GM21367 (cell line): ENCODE measurements around the gene CALN1.
"Not testable (repeated sequence)": the region's sequence is repeated elsewhere in the genome, so short reads cannot be mapped to it uniquely, and the experiment has no call there.

Source experiments
- ATAC-seq: cut with Tn5 transposase; IDR thresholded peaks from one replicate; pipeline ENCODE4 v1.9.1; 2021; ENCODE audit not compliant: unreplicated experiment

Gene CALN1

GRCh38 chr7:71824006-71824760 lies 588.0 kb downstream of the CALN1 start:
- no peak for ATAC-seq

DNA sequence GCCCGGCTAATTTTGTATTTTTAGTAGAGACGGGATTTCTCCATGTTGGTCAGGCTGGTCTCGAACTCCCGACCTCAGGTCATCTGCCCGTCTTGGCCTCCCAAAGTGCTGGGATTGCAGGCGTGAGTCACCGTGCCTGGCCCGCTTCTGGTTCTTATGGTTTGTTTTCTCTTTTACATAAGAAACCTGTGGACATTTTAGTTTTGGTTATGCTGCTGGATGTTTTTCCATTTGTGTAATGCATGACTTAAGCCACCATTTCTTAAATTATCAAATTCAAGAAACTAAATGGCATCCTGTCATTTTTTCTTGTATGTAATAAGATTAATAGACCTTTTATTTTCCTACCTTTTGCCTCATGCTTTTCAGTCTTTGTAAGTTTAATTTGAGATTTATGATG lies 589.7 kb downstream of the CALN1 start:
- not testable (repeated sequence) for ATAC-seq

DNA sequence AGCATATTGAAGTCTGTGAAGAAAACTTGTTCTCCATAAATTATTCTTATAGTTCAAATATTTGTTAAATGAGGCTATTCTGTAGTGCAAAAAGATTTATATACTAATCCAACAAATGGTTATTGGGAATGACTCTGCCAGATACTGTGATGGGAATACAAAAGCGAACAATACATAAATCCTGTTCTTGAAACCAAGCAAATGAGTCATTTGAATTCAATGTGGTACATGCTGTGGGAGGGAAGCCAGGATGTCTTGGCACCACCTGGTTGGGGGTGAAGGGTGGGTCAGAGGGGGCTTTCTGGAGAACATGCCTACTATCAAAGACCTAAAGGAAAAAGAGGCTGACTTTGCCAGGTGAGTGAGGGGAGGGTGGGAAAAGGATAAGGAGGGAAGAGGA lies 594.2 kb downstream of the CALN1 start:
- ATAC-seq, result no peak

DNA sequence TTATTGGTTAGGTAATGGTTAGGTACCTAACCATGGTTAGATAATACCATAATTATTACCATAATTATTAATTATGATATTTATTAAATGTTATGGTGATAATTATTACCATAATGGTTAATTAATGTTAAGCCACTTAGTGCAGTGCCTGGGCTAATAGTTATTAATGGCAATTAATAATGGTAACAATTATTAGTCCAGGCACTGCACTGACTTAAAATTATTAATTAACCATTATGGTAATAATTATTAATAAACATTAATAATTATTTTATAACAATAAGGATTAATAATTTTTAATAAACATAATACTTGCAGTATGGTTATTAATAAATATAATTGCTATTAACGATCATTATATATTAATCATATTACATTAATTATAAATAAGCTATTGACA lies 604.0 kb downstream of the CALN1 start:
- ATAC-seq, result no peak

DNA sequence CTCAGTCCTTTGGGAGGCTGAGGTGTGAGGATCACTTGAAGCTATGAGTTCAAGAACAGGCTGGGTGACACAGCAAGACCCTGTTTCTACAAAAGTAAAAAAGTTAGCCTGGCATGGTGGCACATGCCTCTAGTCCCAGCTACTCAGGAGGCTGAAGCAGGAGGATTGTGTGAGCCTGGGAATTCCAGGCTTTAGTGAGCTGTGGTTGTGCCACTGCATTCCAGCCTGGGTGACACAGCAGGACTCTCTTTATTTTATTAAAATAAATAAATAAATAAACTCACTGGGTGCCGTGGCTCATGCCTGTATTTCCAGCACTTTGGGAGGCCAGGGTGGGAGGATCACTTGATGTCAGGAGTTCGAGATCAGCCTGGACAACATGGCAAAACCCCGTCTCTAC lies 607.9 kb downstream of the CALN1 start:
- ATAC-seq, result no peak

DNA sequence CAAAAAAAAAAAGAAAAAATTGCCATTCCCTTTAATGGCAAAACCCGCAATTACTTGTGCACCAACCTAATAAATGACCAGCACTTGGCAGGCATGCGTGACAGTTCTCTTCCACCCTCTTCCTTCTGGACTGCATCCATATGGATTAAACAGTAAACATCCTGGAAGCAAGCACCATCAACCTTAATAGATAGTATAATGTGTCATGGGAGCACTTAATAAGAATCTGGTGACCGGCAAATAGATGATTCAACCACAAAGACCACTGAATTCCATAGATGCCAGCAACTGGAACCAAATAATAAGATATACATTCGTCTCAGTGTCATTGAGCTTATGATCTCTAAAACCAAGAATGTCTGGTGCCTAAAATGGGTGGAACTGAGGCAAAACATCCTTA lies 610.2 kb downstream of the CALN1 start:
- ATAC-seq, result no peak

- no peak for ATAC-seq
Measured at GRCh38 chr7:71800321-71800720, 611.8 kb downstream of the CALN1 start.

DNA sequence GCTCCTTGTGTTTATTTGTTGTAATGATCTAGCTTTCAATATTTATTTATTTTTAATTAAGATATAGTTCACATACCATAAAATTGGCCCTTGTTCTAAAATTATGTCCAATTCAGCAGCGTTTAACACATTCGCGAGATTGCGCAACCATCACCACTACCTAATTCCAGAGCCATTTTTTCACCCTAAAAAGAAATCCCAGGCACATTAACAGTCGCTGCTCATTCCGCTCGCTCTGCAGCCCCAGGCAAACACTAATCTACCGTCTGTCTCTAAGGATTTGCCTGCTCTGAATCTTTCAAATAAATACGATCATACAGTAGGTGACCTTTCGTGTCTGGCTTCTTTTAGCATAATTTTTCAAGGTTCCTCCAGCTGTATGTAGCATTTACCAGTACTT lies 616.7 kb downstream of the CALN1 start:
- no peak for ATAC-seq

DNA sequence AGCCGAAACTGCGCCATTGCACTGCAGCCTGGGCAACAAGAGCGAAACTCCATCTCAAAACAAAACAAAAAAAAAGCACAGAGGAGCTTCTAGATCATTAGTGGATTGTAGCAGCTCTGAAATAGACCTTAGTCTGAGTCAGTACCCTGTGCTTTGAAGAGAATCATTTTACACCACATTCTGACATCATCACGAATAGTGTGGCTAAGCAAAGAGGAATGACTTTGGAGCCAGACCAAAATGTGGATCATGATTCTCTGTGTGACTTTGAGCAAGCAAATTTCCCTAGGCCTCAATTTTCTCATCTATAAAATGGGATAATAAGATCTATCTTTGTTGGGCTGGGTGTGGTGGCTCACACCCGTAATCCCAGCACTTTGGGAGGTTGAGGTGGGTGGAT lies 618.9 kb downstream of the CALN1 start:
- ATAC-seq, result no peak

- ATAC-seq, result no peak
Measured at GRCh38 chr7:71787513-71787912, 624.6 kb downstream of the CALN1 start.

DNA sequence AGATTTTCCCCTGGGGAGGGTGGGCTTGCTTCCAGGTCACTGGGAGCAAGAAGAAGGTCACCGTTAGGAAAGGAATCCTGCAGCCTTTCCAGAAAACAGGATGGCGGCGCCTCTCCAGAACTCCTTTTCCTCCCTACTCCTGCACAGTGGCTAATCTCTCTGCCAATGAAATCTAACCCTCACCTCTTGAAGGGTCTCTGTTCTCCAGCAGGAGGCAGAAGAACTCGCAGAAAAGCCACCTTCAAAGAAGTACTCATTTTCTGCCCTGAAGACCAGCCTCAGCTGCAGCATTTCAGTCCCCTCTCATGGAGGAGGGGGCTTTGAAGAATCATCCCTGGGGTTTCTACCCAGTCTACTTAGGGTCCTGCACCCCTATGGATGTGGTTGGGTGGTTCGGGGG lies 626.9 kb downstream of the CALN1 start:
- ATAC-seq, result no peak

GRCh38 chr7:71784781-71785180 lies 627.4 kb downstream of the CALN1 start:
- no peak for ATAC-seq

DNA sequence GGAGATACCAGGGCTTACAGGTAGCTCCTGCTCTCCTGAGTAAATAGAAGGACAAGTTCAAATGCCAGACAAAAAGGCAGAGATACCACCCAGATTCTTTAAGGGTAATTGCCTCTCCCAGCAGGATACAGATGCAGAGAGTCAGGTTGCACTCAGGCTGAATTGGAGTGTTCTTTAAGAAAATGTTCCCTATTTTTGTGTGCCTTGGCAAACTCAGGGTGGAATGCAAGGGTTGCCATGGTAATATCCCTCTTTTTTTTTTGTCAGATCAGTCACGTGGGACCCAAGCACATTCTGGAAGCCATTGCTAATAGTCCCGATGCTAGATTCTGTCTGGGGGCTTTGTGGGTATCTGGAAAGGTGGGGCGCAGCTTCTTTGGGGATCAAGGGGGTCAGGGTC lies 628.0 kb downstream of the CALN1 start:
- no peak for ATAC-seq

DNA sequence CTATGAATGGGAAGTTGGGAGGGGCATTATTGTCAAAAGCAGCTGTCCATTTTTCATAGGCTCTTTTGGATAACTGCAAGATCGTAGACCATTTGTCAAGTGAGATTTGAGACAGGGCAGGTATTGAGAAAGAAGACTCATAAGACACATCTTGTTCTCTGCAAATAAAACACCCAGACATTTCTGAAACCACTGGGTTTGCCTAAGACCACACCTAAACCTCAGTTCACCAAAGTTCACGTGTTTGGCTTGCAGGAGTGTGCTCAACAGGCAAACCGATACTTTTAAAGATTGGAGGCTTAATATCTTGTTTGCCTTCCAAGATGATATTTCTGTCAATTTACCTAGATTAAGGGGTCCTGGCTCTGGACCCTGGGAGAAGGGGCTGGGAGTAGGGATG lies 628.4 kb downstream of the CALN1 start:
- ATAC-seq, result no peak

DNA sequence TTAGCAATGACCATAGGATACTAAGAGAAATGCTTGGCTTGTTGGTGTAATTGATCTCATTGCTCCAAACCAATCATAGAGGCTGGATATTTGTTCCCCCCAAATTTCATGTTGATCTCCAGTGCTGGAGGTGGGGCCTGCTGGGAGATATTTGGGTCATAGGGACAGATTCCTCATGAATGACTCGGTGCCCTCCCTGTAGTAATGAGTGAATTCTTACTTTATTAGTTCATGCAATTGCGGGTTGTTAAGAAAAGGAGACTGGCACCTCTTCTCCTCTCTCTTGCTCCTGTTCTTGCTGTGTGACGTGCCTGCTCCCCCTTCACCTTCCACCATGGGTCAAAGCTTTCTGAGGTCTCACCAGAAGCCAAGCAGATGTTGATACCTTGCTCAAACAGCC lies 630.1 kb downstream of the CALN1 start:
- no peak for ATAC-seq

GRCh38 chr7:71780282-71780681 lies 631.9 kb downstream of the CALN1 start:
- no peak for ATAC-seq

DNA sequence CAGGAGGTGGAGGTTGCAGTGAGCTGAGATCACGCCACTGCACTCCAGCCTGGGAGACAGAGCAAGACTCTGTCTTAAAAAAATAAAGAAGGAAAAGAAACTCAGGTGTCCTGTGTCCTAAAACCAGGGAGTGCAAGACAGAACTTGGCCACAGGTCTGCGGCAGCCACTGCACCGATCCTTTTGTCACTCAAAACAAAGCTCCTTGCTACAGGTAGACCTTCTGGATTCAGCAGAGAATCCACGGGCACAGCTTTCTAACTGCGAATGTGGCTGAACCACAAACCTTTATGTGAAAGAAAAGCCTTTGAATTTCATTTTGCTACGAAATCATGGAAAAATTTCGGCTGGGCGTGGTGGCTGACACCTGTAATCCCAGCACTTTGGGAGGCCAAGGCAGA lies 634.9 kb downstream of the CALN1 start:
- no peak for ATAC-seq

DNA sequence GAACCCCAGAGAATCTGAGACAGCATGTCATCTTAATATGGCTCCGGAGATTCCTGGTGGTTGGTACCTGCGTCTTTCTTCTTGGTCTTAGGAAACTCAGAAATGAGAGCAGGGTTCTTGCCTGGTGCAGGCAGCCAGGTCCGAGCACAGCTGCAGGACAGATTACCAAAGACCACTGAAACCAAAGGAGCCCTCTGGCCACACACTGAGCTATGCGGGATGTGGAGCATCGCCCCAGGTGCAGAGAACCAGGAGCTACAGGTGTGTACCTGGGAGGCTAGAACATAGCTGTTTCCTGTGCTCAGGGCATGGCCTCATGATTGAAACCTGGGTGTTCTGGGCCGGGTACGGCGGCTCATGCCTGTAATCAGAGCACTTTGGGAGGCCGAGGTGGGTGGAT lies 635.4 kb downstream of the CALN1 start:
- no peak for ATAC-seq

- ATAC-seq, result no peak
Measured at GRCh38 chr7:71775648-71776047, 636.5 kb downstream of the CALN1 start.

GRCh38 chr7:71772779-71773178 lies 639.4 kb downstream of the CALN1 start:
- no peak for ATAC-seq

DNA sequence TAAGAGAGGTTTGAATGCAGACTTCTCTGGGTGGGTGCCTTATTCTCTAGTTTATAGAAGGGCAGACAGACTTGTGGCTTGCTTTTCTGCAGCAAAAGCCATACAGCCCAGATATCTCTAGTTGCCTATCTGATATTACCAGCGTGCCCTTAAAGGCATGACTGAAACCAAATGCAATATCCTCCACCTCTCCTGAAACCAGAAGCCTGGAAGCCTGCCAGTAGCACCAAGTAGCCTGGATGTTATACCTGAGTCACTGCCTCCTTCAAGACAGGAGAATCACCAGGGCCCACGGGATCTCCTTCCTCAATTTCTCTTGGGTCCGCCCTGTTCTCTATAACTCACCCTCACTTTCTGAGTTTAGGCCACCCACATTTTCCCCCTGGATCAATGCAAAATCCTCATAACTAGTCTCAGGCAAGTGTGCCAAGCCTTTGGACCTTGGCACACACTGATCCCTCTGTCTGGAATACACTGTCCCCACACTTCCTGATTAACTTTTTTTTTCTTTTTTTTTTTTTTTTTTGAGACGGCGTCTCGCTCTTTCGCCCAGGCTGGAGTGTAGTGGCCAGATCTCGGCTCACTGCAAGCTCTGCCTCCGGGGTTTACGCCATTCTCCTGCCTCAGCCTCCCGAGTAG lies 641.8 kb downstream of the CALN1 start:
- no peak for ATAC-seq

- ATAC-seq, result no peak
Measured at GRCh38 chr7:71769326-71769725, 642.8 kb downstream of the CALN1 start.

DNA sequence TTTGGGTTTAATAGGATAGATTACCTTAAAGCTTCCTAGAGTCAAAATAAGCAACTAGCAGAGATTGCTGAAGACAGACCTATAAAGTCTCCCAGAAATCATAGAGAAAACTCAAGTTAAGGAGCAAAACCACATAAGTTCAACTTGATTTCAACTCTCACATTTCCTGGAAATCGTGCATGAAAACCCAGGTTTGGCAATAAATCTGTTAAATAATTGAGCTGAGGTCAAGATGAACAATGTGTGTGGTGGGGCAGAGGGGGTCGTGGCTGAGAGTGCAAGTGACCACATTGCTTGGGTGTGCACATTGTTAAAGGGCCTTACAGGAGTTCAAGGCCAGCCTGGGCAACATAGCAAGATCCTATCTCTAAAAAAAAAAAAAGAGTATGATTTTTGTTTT lies 643.7 kb downstream of the CALN1 start:
- ATAC-seq, result no peak
